Smooth muscle cell (in vitro differentiated cells): ENCODE data around the gene C10orf71. TPM values are rescaled to one million over a fixed set of nuclear protein-coding genes. Genes with fewer than 3 reads are reported as not detected.

Experiments
- DNase-seq: peaks from one replicate; lab custom pipeline; 2025; ENCODE audit not compliant: unreplicated experiment; lab: John Stamatoyannopoulos, UW
- H2AFZ ChIP-seq: fragments of 200-600 bp; sonication (generic); 2 replicates; pipeline ENCODE4 v1.6.0; 2016; ENCODE audit warnings: antibody characterized with exemption, low read depth, mild to moderate bottlenecking
- H3F3A ChIP-seq: fragments of 200-600 bp; sonication (generic); 2 replicates; pipeline ENCODE4 v1.6.0; 2017; ENCODE audit warnings: antibody characterized with exemption, low read depth
- H3K27ac ChIP-seq: fragments of 200-600 bp; sonication (generic); 2 replicates; pipeline ENCODE4 v1.5.1; 2016; ENCODE audit warnings: low read depth, mild to moderate bottlenecking
- H3K27me3 ChIP-seq: fragments of 200-600 bp; sonication (generic); 2 replicates; pipeline ENCODE4 v1.6.1; 2016; ENCODE audit warnings: low read depth, mild to moderate bottlenecking
- H3K36me3 ChIP-seq: fragments of 200-600 bp; sonication (generic); 2 replicates; pipeline ENCODE4 v1.5.1; 2016; ENCODE audit warnings: low read depth
- H3K4me1 ChIP-seq: fragments of 200-600 bp; sonication (generic); 2 replicates; pipeline ENCODE4 v1.5.1; 2016; ENCODE audit warnings: low read depth
- H3K4me2 ChIP-seq: fragments of 200-600 bp; sonication (generic); 2 replicates; pipeline ENCODE4 v1.6.0; 2016; ENCODE audit warnings: mild to moderate bottlenecking
- H3K4me3 ChIP-seq: fragments of 200-600 bp; sonication (generic); 2 replicates; pipeline ENCODE4 v1.5.1; 2016; ENCODE audit warnings: mild to moderate bottlenecking
- H3K79me2 ChIP-seq: fragments of 200-600 bp; sonication (generic); 2 replicates; pipeline ENCODE4 v1.6.0; 2016; ENCODE audit warnings: low read depth, mild to moderate bottlenecking
- H3K9ac ChIP-seq: fragments of 200-600 bp; sonication (generic); 2 replicates; pipeline ENCODE4 v1.6.0; 2016; ENCODE audit warnings: low read depth
- H3K9me3 ChIP-seq: fragments of 200-600 bp; sonication (generic); replicated peaks from 2 replicates; pipeline ENCODE4 v1.5.1; 2016; ENCODE audit warnings: low read depth
- H4K20me1 ChIP-seq: fragments of 200-600 bp; sonication (generic); 2 replicates; pipeline ENCODE4 v1.6.0; 2016; ENCODE audit warnings: low read depth
- WGBS: methylation state at CpG from one replicate; pipeline ENCODE4 v1.1.7; 2016; ENCODE audit warnings: low lambda C conversion rate; 5-methylcytosine and 5-hydroxymethylcytosine counted together
- polyA plus RNA-seq: library from polyadenylated mRNA; unstranded; fragments of >200 nt; fragmentation: Nextera tagmentation; extraction: Ambion mirVana; gene quantifications from 2 replicates; pipeline ENCODE4 v1.2.1, GENCODE V29; 2016
- total RNA-seq: library from RNA; depleted of rRNA; stranded (reverse); fragments of >200 nt; gene quantifications from 2 replicates; pipeline ENCODE4 v1.2.3, GENCODE V29; 2014
- TF ChIP-seq, protein P1 (sequence below): fragments of 200-600 bp; sonication (generic); IDR thresholded peaks from 2 replicates; pipeline ENCODE4 v1.5.1; 2017; ENCODE audit warnings: borderline replicate concordance, mild to moderate bottlenecking, antibody characterized with exemption; ENCODE audit not compliant: insufficient read depth, poor library complexity, severe bottlenecking

Gene C10orf71
- total and polyA plus RNA-seq, 2 experiments from 2014 or later: not detected

- Histone ChIP-seq H3K4me2 (no peak overlapping the region), H3K27ac (no peak overlapping the region), H2AFZ (no peak overlapping the region), H3K4me3 (no peak overlapping the region), H3K4me1 (no peaks in the 10 kb centered on the region), H3K9ac (no peak overlapping the region), H3K9me3 (no peaks in the 10 kb centered on the region), H3K27me3 (no peaks in the 10 kb centered on the region), H3F3A (no peaks in the 10 kb centered on the region), H3K79me2 (no peaks in the 10 kb centered on the region), H4K20me1 (no peaks in the 10 kb centered on the region), H3K36me3 (no peaks in the 10 kb centered on the region)
- no peak for DNase-seq
- 55% methylated on average over 7 of the region's 7 CpGs for WGBS
- TF ChIP-seq, protein P1, sequence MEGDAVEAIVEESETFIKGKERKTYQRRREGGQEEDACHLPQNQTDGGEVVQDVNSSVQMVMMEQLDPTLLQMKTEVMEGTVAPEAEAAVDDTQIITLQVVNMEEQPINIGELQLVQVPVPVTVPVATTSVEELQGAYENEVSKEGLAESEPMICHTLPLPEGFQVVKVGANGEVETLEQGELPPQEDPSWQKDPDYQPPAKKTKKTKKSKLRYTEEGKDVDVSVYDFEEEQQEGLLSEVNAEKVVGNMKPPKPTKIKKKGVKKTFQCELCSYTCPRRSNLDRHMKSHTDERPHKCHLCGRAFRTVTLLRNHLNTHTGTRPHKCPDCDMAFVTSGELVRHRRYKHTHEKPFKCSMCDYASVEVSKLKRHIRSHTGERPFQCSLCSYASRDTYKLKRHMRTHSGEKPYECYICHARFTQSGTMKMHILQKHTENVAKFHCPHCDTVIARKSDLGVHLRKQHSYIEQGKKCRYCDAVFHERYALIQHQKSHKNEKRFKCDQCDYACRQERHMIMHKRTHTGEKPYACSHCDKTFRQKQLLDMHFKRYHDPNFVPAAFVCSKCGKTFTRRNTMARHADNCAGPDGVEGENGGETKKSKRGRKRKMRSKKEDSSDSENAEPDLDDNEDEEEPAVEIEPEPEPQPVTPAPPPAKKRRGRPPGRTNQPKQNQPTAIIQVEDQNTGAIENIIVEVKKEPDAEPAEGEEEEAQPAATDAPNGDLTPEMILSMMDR: no peak
Measured at GRCh38 chr10:49312246-49312869, 13.4 kb downstream of the C10orf71 start.

GRCh38 chr10:49313501-49314070, 14.6 kb downstream of the C10orf71 start:
- no peaks in the 10 kb centered on the region for H3K36me3 ChIP-seq
- H3K9me3 ChIP-seq: no peaks in the 10 kb centered on the region
- no peak overlapping the region for H3K27ac ChIP-seq
- no peak overlapping the region for H3K9ac ChIP-seq
- no peaks in the 10 kb centered on the region for H3K4me1 ChIP-seq
- H3K79me2 ChIP-seq: no peaks in the 10 kb centered on the region
- 90% methylated on average over 11 of the region's 11 CpGs for WGBS
- H3K4me3 ChIP-seq: no peak overlapping the region
- no peak for DNase-seq
- no peaks in the 10 kb centered on the region for H3F3A ChIP-seq
- H3K4me2 ChIP-seq: no peak overlapping the region
- H3K27me3 ChIP-seq: no peaks in the 10 kb centered on the region
- H4K20me1 ChIP-seq: no peaks in the 10 kb centered on the region
- TF ChIP-seq, protein P1: no peak
- no peak overlapping the region for H2AFZ ChIP-seq

- no peaks in the 10 kb centered on the region for H3K4me1 ChIP-seq
- no peak overlapping the region for H2AFZ ChIP-seq
- no peaks in the 10 kb centered on the region for H3K9me3 ChIP-seq
- DNase-seq: no peak
- no peaks in the 10 kb centered on the region for H3K79me2 ChIP-seq
- no peaks in the 10 kb centered on the region for H3F3A ChIP-seq
- H3K27me3 ChIP-seq: no peaks in the 10 kb centered on the region
- TF ChIP-seq, protein P1: no peak
- H3K4me2 ChIP-seq: no peak overlapping the region
- H3K36me3 ChIP-seq: no peaks in the 10 kb centered on the region
- 91% methylated on average over 5 of the region's 5 CpGs for whole genome bisulfite sequencing
- H3K9ac ChIP-seq: no peak overlapping the region
- H4K20me1 ChIP-seq: no peaks in the 10 kb centered on the region
- no peak overlapping the region for H3K27ac ChIP-seq
- H3K4me3 ChIP-seq: no peak overlapping the region
Measured at GRCh38 chr10:49314806-49315205, 15.8 kb downstream of the C10orf71 start.

GRCh38 chr10:49318028-49318427, 19.1 kb downstream of the C10orf71 start:
- Histone ChIP-seq H3K4me2 (no peak overlapping the region), H3K79me2 (no peaks in the 10 kb centered on the region), H3F3A (no peaks in the 10 kb centered on the region), H3K9me3 (no peaks in the 10 kb centered on the region), H3K9ac (no peak overlapping the region), H3K4me1 (no peaks in the 10 kb centered on the region), H3K36me3 (no peaks in the 10 kb centered on the region), H4K20me1 (no peaks in the 10 kb centered on the region), H3K27me3 (peaks cover 19% of the 10 kb centered on the region), H3K4me3 (no peak overlapping the region), H2AFZ (no peak overlapping the region), H3K27ac (no peak overlapping the region)
- no peak for DNase-seq
- 93% methylated on average over 6 of the region's 6 CpGs for WGBS
- TF ChIP-seq, protein P1: no peak
